ENCODE measurements around the gene ACTR2.
"Not testable (repeated sequence)": the region's sequence is repeated elsewhere in the genome, so short reads cannot be mapped to it uniquely, and the experiment has no call there.

The ACTR2 gene

DNA sequence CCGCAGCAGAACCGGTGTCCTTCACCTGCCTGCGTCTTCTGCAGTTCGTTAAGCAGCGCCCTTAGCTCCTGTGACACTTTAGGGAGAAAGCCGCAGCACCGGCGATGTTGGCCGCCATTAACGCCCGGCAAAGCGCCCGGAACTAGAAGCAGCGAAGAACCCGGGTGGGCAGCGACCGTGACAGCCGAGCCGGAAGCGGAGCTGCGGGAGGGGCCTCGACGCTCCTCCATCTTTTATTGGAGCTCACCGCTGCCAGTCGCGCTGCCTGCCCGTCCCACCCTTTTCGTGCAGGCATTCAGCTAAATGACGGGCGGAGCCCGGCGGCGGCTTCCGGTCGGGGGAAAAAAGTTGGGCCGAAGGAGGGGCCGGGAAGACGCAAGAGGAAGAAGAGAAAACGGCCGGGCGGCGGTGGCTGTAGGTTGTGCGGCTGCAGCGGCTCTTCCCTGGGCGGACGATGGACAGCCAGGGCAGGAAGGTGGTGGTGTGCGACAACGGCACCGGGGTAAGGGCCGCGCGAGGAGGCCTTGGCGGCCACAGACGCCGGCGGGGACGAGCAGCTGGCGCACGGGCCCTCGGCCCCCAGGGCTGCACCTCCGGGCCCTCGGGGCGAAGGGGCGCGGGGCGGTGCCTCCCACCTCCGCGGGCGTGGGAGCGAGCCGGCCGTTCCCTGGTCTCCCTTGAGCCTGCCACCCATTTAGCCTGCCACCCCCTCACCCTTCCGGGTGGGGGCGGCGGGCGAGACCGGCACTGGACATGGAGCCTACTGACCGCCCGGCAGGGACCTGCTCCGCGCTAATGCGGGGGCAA, at the start of gene ACTR2:
Gene ACTR2, plus strand, starts transcription at position 376 of the 807 bp plus-strand sequence. Its CDS starts 79 bp downstream, at position 455.
- peak; percentile 88 for DNase-seq

DNA sequence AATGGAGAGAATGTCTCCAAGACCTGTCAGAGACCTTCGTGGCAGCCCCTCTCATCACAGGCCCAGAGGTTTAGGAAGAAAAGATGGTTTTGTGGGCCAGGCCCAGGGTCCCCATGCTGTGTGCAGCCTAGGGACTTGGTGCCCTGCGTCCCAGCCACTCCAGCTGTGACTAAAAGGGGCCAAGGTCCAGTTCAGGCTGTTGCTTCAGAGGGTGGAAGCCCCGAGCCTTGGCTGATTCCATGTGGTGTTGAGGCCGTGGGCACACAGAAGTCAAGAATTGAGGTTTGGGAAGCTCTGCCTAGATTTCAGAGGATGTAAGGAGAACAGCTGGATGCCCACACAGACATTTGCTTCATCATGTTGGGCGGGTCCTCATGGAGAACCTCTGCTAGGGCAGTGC, 45.1 kb upstream of the ACTR2 start:
- no peak for DNase-seq

DNA sequence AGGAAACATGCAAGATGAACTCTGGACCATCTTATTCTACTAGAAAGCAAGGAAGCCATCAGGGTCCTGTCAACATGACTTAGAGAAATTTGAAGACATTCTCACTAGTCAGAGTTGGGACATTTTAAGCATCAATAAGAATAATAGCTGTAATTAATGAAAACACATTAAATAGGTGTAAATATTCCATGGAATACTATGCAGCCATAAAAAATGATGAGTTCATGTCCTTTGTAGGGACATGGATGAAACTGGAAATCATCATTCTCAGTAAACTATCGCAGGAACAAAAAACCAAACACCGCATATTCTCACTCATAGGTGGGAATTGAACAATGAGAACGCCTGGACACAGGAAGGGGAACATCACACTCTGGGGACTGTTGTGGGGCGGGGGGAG, 44.2 kb upstream of the ACTR2 start:
- DNase-seq = not testable (repeated sequence)

DNA sequence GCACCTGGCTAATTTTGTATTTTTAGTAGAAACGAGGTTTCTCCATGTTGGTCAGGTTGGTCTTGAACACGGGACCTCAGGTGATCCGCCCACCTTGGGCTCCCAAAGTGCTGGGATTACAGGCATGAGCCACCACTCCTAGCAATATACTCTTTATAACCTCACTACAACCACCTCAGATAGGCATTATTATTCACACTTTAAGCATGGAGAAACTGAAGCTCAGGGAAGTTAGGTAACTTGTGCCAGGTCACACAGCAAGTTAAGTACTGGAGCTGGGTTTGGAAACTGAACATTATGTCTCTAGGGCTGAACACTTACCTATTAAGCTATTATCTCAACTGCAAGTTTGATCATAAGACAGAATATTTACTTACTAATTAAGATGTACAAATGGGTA, 42.6 kb upstream of the ACTR2 start:
- no peak for DNase-seq

DNA sequence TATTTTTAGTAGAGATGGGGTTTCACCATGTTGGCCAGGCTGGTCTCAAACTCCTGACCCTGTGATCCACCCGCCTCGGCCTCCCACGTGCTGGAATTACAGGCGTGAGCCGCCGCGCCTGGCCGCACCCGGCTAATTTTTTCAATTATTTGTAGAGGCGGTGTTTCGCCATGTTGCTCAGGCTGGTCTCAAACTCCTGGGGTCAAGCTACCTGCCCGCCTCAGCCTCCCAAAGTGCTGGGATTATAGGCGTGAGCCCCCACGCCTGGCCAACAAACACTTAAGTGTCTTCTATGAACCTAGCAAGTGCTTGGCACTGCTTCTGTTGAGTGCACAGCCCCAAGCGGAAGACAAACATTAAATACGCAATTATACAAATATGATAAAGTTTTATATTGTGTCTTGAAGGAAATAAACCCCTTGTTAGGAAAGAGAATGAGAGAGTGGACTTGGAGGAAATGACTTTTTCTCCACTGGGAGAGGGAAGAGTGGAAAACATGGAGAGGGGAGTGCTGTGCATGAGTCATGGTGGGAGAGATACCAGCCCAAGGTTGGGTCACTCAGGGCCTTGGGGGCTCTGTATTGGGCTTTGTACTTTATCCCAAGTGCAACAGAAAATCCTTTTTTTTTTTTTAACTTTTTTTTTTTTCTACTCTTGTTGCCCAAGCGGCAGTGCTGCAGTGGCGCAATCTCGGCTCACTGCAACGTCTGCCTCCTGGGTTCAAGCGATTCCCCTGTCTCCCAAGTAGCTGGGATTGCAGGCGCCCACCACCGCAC, 41.4 kb upstream of the ACTR2 start:
- no peak for DNase-seq

DNA sequence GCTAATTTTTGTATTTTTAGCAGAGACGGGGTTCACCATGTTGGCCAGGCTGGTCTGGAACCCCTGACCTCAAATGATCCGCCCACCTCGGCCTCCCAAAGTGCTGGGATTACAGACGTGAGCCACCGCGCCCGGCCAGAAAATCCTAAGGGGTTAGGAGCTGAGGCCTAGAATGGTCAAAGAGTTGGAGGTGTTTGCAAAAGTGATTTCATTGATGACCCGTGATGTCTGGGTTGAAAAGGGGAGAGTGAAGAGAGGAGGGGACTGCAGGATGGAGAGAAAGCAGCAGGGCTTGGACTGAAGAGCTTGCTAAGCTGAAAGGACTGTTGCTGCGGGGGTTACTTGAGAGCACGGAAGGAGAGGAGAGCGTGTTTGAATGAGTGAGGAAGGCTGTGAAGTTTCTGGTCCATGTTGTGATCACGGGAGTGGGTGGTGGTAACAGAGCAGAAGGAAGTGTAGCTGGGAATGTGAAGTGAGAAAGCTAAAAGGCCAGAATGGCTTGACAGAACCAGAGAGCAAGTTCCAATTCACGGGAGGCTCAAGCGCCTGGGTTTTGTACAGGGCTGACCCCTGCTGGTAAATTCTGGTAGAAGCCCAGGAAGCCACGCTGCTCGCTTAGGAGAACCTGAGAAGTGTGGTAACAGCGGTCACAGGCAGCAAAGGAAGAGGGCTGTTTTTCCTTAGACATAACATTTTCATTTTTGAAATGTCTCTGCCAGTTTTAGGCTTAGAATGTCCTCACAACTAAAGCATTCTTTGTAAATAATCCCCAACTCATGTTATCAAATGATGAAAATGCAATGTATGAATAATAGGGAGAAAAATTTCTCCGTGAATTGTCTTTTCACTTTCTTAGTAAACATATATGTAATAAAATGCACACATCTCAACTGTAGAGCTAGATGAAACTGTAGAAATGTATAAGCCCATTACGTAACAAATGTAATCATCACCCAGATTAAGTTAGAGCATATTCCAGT, 40.5 kb upstream of the ACTR2 start:
- DNase-seq = peak; percentile 50

DNA sequence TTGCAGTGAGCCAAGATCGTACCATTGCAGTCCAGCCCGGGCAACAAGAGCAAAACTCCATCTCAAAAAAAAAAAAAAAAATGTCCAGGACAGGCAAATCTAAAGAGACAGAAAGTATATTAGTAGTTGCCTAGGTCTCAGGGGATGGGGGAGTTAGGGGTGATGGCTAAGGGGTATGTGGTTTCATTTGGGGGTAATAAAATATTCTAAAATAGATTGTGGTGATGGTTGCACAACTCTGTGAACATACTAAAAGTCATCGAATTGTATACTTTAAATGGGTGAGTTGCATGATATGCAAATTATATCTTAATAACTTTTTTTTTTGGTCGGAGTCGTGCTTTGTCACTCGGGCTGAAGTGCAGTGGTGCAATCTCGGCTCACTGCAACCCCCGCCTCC, 34.2 kb upstream of the ACTR2 start:
- DNase-seq = no peak

DNA sequence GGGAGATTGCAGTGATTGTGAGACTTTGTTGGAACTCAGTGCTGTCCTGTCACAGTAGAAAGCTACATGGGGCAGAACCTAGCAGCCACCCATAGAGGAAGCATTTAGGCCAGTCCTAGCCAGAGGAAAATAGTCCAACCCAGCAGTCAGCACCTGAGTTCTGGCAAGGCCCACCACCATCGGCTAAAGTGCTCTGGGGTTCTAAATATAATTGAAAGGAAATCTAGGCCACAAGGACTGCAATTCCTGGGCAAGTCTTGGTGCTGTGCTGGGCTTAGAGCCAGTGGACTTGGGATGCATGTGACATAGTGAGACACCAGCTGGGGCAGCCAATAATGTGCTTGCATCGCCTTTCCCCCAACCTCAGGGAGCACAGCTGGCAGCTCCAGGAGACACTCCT, 28.9 kb upstream of the ACTR2 start:
- no peak for DNase-seq

DNA sequence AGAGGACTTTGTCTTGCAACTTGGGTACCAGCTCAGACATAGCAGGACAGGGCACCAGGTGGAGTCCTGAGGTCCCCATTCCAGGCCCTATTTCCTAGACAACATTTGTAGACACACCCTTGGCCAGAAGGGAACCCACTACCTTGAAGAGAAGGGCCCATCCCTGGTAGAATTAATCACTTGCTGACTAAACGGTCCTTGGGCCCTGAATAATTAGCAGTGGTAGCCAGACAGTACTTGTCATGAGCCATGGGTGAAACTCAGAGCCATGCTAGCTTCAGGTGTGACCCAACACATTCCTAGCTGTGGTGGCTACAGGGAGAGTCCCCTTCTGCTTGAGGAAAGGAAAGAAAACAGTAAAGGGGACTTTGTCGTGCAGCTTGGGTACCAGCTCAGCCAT, 28.5 kb upstream of the ACTR2 start:
- DNase-seq = no peak

DNA sequence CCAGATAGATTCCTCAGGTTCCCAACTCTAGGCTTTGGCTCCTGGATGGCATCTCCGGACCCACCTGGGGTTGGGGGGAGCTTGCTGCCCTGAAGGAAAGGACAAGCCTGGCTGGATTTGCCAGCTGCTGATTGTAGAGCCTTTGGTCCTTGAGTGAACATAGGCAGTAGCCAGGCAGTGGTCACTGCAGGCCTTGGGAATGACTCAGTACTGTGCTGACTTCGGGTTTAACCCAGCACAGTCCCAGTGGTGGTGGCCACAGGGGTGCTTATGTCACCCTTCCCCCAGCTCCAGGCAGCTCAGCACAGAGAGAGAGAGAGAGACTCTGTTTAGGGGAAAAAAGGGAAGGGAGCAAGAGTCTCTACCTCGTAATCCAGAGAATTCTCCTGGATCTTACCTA, 27.7 kb upstream of the ACTR2 start:
- DNase-seq = no peak

DNA sequence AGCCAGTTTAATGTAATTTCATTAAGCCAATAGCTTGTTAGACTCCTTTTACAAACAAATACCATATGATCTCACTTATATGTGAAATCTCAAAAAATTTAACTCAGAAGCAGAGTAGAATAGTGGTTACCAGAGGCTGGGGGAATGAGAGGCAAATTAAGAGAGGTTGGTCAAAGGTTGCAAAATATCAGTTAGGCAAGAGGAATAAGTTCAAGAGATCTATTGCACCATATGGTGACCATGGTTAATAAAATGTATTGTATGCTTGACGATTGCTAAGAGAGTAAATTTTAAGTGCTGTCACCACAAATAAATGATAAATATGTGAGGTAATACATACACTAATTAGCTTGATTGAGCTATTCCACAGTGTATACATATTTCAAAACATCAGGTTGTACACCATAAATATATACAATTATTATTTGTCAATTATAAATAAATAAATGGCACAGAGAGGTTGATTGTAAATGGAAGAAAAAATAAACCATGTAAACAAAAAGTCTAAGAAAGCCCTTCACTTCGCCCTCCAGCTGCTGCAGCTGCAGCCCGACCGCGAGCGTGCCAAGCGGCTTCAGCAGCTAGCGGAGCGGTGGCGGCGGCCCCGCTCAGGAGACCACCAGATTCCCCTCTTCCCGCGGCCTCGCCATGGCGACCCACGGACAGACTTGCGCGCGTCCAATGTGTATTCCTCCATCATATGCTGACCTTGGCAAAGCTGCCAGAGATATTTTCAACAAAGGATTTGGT, 23.0 kb upstream of the ACTR2 start:
- DNase-seq = no peak

DNA sequence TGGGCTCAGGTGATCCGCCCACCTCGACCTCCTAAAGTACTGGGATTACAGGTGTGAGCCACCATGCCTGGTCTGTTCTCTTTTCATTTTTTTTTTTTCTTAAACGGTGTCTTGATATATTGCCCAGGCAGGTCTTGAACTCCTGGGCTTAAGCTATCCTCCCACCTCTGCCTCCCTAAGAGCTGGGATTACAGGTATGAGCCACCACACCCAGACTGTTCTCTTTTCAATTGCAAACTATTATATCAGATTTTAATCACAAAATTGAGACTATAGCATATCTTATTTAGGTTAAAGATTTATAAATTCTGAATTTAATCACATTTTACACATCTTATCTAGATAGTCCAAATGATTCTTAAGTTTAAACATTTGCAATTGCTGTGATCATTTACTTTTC, 15.5 kb upstream of the ACTR2 start:
- no peak for DNase-seq

DNA sequence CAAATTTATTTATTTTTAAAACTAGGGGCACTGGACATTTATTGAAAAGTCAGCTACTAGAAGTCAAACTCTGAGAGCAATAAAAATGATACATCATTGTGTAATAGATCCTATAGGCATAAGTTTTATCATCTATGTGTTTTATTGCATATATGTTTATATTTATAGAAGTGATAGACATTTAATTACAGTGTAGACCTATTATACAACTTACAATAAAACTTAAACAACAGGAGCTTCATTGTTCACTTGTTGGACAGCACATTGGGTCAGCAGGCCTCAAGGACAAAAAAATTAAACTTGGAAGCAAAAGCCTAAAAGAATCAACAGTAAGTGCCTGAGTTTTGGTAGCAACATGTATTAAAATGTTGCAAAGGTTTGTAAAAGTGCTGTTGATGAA, 15.0 kb upstream of the ACTR2 start:
- no peak for DNase-seq

DNA sequence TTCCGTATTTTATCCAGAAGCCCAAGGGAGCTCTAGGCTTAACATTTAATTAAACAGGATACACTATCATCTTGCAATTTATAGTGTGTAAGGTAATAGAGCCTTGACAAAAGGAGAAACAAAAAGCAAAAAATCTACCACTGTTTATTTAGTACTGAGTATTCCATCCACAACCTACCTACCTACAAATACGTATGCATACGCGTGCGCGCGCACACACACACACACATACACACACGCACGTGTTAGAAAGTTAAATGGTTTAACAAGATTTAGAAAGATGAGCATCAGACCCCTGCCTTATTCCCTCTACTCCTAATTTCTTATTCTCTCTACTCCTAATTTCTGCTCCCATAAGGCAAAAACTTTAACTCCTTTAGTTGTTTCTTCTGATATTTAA, 14.6 kb upstream of the ACTR2 start:
- DNase-seq = no peak

DNA sequence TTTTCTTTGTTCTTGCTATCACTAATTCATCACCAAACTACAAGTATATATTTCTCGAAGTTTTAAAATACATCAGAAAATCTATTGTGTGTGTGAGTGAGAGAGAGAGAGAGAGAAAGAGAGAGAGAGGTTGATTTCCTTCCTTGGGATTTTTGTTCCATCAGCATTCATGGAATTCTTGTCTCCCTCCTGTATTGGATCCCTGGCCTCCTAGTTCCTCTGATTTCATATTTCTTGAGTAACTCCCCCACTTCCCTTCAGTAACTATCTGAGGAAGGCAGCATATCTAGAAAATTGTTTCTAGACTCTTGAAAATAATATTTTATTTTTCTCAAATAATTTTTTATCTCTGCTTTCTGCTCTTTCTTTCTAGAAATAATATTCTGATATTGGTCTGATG, 13.3 kb upstream of the ACTR2 start:
- no peak for DNase-seq

DNA sequence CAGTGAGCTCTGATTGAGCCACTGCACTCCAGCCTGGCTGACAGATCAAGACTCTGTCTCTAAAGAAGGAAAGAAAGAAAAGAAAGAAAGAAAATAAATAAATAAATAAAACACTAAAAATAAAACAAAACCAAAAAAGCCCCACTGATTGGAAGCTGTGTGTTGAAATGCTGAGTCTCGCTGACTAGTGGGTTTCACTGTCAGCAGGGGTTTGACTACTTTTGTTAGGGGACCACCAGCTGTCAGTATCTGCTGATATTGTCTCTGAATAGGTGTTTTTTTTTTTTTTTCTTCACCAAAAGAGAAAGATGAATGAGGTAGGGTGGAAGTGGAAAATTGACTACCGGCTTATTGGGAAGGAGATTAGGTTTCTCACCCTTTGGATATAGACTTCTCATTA, 12.8 kb upstream of the ACTR2 start:
- no peak for DNase-seq

DNA sequence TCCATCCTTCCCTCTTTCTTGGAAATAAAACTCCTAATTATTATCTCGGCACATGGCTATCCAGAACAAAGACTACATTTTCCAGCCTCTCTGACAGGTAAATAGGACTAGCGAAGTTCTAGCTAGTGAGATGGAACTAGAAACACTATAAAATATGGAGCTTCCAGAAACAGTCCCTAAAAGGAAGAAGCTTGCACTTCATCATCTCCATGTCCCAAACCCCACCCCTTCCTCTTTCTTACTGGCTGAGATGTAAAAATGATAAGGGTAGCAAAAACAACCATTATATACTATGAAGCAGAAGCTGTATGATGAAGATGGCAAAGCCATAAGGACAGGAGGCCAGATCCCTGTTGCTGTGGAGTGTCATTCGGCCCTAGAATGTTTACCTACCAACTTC, 11.7 kb upstream of the ACTR2 start:
- no peak for DNase-seq

DNA sequence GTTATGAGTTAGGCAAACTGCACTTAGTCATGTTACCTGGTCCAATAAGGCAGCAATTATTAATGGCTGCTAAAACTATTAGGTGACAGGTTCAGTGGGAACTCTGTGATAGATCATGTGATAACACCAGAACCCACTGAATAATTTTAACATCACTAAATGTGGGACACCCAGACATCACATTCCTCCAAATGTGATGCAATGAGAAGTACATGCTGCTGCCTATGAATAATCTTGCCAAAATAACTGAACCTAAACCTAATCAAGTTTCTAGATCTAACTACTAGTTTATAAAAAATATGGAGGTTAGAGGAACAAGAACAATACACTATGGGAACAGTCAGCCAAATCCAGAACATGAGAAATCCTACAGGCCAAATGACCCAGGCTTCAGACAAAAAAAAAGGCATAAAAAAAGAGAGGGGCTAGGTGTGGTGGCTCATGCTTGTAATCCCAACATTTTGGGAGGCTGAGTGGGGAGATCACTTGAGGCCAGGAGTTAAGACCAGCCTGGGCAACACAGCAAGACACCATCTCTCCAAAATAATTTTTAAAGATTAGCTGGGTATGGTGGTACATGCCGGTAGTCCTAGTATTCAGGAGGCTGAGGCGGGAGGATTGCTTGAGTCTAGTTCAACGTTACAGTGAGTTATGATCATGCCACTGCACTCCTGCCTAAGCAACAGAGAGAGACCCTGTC, 7.0 kb upstream of the ACTR2 start:
- no peak for DNase-seq

DNA sequence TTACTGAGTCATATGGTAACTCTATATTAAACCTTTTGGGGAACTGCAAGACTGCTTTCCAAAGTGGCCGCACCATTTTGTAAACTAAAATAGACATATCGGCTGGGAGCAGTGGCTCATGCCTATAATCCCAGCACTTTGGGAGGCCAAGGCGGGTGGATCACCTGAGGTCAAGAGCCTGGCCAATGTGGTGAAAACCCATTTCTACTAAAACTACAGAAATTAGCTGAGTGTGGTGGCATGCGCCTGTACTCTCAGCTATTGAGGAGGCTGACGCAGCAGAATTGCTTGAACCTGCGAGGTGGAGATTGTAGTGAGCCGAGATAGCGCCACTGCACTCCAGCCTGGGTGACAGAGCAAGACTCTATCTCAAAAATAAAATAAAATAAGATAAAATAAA, 6.4 kb upstream of the ACTR2 start:
- DNase-seq = not testable (repeated sequence)

DNA sequence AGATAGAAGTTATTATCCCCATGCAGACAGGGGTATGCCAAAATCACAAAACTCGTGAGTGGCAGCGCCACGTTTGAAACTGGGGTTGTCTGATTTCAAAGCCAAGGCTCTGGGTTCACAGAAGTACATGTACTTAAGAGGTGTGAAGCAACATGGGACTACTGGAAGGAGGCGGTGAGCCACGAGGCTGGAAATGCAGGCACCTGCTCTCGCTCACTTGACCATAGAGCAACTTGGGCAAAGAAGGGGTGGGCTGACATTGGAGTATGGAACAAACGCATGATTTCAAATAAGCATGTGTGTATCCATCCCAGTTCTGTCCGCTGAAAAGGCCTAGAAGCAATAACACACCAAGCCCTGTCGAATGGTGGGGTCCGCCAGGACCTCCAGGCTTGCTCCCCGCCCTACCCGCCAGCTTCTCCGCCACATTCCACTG, 593 bp upstream of the ACTR2 start:
- DNase-seq = no peak

DNA sequence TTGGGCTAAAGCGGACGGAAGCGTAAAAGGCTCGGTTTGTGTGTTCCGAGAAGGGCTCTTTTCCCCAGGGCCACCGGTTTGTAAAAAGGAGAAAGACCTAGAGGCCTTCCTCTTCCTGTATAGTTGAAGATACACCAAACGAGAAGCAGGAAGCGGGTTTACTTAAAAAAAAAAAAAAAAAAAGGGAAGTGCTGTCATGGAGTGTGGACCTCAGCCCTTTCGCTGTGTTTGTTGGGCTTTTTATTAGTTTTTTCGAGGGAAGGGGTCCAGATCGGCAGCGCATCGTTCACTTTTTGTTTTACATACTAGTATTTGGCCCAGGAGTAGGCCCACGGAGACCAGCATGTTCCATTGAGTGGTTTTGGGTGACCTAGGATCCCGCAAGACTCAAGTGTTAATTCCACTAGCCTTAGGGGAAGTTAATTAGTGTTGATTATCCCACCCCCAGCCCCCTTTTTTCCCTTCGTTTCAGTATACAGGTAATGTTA, 676 bp downstream of the ACTR2 start:
- DNase-seq = no peak

DNA sequence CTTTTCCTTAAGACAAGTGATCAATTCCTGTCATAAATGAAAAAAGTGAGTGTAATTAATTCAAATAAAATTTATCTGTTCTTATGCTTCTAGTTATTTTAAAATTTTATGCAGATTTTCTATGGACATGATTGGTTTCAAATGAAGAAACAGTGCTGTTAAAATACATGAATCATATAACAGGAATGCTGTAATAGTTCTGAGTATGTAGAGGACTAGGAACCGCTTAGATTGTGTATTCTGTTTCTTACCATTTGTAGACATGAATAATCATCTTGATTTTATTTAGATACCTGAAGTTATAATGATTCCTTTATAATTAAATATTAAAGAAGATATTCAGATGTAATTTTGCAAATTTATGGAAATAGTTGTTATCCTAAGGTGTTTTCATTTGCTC, 3.5 kb downstream of the ACTR2 start:
- no peak for DNase-seq

Data from activated T-cell treated with anti-CD3 and anti-CD28 coated beads for 4 hours (primary cell).